HS-27A (cell line): ENCODE data around the gene SMG1.
"Not testable (repeated sequence)": the region's sequence is repeated elsewhere in the genome, so short reads cannot be mapped to it uniquely, and the experiment has no call there.

Source experiments
- DNase-seq: peaks from one replicate; pipeline ENCODE4 v3.0.0-alpha.2; 2012; ENCODE audit warnings: low read depth, missing footprints

SMG1 gene

GRCh38 chr16:18933501-18933900 is 7.3 kb upstream of the SMG1 start:
- no peak for DNase-seq

GRCh38 chr16:18932243-18932987 is 6.2 kb upstream of the SMG1 start:
- DNase-seq, result peak; percentile 14

GRCh38 chr16:18931756-18932155 is 5.5 kb upstream of the SMG1 start:
- no peak for DNase-seq

- not testable (repeated sequence) for DNase-seq
These were observed 3.9 kb upstream of the SMG1 start for GRCh38 chr16:18930095-18930494.

- not testable (repeated sequence) for DNase-seq
These were observed 1.9 kb upstream of the SMG1 start for GRCh38 chr16:18928073-18928472.

- DNase-seq, result peak; percentile 3
These were observed 808 bp downstream of the SMG1 start for GRCh38 chr16:18925215-18925985.

- DNase-seq, result not testable (repeated sequence)
These were observed 2.3 kb downstream of the SMG1 start for GRCh38 chr16:18923935-18924334.

GRCh38 chr16:18923124-18923523 is 3.1 kb downstream of the SMG1 start:
- not testable (repeated sequence) for DNase-seq

- not testable (repeated sequence) for DNase-seq
These were observed 16.6 kb downstream of the SMG1 start for GRCh38 chr16:18909585-18909984.

GRCh38 chr16:18908716-18909115 is 17.5 kb downstream of the SMG1 start:
- not testable (repeated sequence) for DNase-seq

GRCh38 chr16:18902778-18903177 is 23.4 kb downstream of the SMG1 start:
- not testable (repeated sequence) for DNase-seq

- DNase-seq, result not testable (repeated sequence)
These were observed 24.2 kb downstream of the SMG1 start for GRCh38 chr16:18902044-18902443.

GRCh38 chr16:18901194-18901593 is 25.0 kb downstream of the SMG1 start:
- DNase-seq, result not testable (repeated sequence)

- DNase-seq, result not testable (repeated sequence)
These were observed 41.8 kb downstream of the SMG1 start for GRCh38 chr16:18884456-18884855.

- DNase-seq, result not testable (repeated sequence)
These were observed 48.5 kb downstream of the SMG1 start for GRCh38 chr16:18877734-18878133.

- not testable (repeated sequence) for DNase-seq
These were observed 48.9 kb downstream of the SMG1 start for GRCh38 chr16:18877259-18877658.

GRCh38 chr16:18876301-18876700 is 49.9 kb downstream of the SMG1 start:
- DNase-seq, result not testable (repeated sequence)

GRCh38 chr16:18869043-18869771 is 57.0 kb downstream of the SMG1 start:
- not testable (repeated sequence) for DNase-seq

- not testable (repeated sequence) for DNase-seq
These were observed 59.9 kb downstream of the SMG1 start for GRCh38 chr16:18866277-18866823.

GRCh38 chr16:18862891-18863290 is 63.3 kb downstream of the SMG1 start:
- DNase-seq, result not testable (repeated sequence)

GRCh38 chr16:18855196-18855595 is 71.0 kb downstream of the SMG1 start:
- DNase-seq, result no peak

GRCh38 chr16:18853694-18854093 is 72.5 kb downstream of the SMG1 start:
- DNase-seq, result no peak
